ENCODE results near the gene OR52B2.
"Not testable (repeated sequence)": the region's sequence is repeated elsewhere in the genome, so short reads cannot be mapped to it uniquely, and the experiment has no call there.

OR52B2 gene

DNA sequence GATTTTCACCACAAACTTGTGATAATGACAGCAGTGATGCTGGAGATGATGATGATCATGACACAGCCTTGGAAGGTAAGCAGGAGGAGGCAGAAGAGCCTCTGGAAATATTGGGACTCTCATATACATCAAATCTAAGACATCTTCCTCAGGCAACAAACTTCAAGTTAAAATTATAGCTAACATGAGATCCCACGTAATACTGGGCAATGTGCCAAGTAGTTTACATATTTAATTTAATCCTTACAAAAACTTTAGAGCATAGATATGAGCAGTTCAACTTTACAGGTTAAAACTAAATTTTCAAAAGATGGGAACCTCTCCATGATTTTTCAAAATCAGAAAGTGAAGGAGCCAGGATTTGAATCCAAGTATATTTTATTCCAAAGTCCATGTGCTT, 19.0 kb downstream of the OR52B2 start:
- DNase-seq = no peak

DNA sequence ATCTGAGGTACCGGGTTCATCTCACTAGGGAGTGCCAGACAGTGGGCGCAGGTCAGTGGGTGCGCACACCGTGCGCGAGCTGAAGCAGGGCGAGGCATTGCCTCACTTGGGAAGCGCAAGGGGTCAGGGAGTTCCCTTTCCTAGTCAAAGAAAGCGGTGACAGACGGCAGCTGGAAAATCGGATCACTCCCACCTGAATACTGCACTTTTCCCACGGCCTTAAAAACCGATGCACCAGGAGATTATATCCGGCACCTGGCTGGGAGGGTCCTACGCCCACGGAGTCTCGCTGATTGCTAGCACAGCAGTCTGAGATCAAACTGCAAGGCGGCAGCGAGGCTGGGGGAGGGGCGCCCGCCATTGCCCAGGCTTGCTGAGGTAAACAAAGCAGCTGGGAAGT, 26.4 kb downstream of the OR52B2 start:
- DNase-seq = not testable (repeated sequence)

DNA sequence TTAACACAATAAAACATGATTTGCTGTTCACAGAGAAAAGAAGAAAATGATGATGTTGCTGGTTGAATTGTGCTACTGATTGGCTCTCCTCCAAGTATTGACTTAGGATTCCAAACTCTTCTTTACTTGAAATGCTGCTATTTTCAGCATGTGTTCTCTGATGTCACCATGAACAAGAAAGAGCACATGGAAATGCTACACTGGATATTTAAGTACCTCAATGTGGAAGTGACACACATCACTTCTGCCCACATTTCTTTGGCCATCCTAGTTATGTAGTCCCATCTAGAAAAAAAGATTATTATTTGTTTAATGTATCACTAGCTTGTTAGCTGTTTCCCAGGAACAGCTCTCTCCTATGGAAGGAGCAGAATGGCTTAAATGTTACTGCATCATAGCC, 27.2 kb downstream of the OR52B2 start:
- no peak for DNase-seq

DNA sequence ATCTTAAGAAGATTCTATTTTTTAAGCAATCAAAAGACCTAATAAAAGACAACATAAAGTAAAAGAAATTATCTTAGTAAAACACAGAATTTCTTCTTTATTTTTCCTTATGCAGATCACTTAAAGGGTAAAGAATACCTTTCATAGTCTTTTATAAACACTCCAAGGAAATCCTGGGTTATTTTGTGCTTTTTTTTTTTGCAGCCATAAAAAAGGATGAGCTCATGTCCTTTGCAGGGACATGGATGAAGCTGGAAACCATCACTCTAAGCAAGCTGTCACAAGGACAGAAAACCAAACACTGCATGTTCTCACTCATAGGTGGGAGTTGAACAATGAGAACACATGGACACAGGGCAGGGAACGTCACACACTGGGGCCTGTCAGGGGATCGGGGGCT, 34.2 kb downstream of the OR52B2 start:
- DNase-seq = not testable (repeated sequence)

DNA sequence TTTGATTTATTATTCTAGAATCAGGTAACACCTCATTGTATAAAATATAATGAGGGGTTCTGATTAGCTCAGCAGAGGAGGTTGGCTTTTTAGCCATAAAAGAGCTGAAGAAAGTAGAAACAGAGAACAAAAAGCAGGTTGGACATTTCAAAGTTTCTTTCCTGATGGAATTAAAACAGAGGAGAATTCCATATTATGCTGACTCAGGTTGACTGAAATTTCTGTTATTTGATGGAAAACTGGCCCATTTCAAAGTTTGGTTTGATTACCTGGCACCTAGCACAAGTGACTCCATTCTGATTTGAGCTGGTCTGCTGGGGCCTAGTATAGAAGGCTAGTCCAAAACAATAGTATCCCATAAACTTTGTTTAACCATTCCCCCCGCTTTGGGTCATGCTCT, 37.7 kb downstream of the OR52B2 start:
- no peak for DNase-seq

DNA sequence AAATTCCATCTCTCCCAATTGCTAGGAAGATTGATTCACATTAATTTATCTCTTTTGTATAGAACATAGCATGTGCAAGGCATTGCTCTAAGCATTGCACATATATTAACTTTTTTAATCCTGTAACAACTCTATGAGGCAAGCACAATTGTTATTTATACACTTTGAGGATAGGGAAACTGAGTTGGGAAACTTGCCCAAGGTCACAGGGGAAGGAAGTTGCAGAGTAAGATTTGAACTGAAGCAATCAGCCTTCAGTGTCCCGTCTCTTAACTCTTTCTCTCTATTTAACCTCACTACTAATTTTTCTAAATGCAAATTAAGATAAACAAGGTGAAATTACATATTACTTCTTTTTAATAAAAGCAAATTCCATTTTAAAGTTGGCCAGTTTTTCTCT, 40.5 kb downstream of the OR52B2 start:
- no peak for DNase-seq

DNA sequence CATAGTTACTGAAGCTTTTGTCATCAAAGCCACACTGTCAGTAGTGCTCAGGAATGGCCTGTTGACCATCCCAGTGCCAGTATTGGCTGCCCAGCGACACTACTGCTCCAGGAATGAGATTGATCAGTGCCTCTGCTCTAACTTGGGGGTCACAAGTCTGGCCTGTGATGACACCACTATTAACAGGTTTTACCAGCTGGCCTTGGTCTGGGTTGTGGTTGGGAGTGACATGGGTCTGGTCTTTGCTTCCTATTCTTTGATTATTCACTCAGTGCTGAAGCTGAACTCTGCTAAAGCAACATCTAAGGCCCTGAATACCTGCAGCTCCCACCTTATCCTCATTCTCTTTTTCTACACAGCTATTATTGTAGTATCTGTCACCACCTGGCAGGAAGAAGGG, 41.1 kb downstream of the OR52B2 start:
- no peak for DNase-seq

DNA sequence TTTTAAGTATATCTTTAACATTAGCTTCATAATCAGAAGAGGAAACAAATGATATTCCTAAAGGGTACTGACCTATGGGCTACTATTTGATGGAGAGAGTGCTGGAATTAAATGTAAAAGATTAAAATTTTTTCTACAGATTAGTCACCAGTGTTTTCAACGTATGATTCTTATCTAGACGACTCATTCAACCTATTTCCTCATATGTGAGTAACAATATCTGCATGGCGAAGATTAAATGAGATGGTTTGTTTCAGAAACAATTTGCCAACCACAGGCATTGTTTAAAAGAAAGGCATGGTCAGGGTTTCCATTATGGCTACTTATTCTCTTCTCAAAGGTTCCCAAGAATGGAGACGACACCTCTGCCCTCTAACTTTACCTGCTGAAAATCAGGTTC, 42.2 kb downstream of the OR52B2 start:
- DNase-seq = no peak

DNA sequence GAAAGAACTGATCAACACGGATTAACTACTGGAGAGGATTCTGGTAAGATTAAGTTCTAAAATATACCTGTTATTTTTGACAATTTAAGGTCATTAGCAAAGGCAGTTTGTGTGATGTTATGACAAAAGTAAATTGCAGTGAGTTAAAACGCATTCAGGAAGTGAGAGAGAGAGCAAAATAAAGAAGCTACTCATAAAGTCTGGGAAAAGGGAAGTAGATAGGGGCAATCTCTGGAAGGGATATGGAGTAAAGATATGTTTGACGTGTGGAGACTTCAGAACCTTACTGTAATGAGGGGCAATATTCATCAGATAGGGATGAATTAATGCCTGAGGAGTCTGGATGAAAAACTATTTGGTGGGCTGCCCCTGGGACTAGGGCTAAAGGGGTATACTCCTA, 45.9 kb downstream of the OR52B2 start:
- DNase-seq = no peak

Measured in DMS 273 treated with DMSO at 0.1 percent for 48 hours (cell line).